ENCODE measurements around the gene OR5AS1. TPM values are rescaled to one million over a fixed set of nuclear protein-coding genes. Genes with fewer than 3 reads are reported as not detected.
"Not testable (repeated sequence)": the region's sequence is repeated elsewhere in the genome, so short reads cannot be mapped to it uniquely, and the experiment has no call there.

The OR5AS1 gene
- total RNA-seq, result not detected in 2 replicates

GRCh38 chr11:56027354-56027753 is at the start of gene OR5AS1:
Gene OR5AS1, plus strand, starts transcription at chr11:56027654. Its CDS starts 2,765 bp downstream, at chr11:56030419.
- Mint-ChIP-seq H3K27me3 (no peaks in the 10 kb centered on the region), H3K36me3 (ENCODE audit: low read depth) (no peaks in the 10 kb centered on the region), H3K9me3 (peaks cover 3% of the 10 kb centered on the region), H3K4me3 (no peak within 1 kb of the TSS), H3K4me1 (no peaks in the 10 kb centered on the region), H3K27ac (no peak within 1 kb of the TSS)
- intact Hi-C loops (cut with micrococcal nuclease), result no loop called here
- DNase-seq, result no peak

DNA sequence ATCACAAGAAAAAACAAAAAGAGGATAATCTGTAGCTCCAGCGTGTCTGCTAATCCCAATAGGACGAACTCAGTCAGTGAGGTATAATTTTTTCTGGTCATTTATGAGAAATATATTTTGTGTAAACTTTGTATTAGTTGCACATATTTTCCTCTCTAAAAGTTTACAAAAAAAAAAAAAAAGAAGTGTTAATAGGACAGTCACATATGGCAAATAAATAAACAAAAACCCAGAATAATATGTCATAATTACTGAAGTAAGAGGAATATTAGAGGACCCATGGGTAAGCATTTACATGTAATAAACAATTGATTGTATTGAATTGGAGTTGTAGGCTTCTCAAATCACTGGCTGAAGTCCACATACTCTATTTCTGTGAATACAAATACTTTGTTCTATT is 32.9 kb upstream of the OR5AS1 start, which contains the start of gene OR5F1:
TSS of gene OR5F1 (minus strand) at position 101 of the 400 bp plus-strand sequence. CDS start at position 101, 0 bp downstream.
- H3K36me3 Mint-ChIP-seq (ENCODE audit: low read depth), result no peaks in the 10 kb centered on the region
- H3K27ac Mint-ChIP-seq, result no peak within 1 kb of the TSS
- intact Hi-C loops (cut with micrococcal nuclease), result no loop called here
- H3K27me3 Mint-ChIP-seq, result no peaks in the 10 kb centered on the region
- DNase-seq, result no peak
- H3K4me1 Mint-ChIP-seq, result no peaks in the 10 kb centered on the region
- peaks cover 6% of the 10 kb centered on the region for H3K9me3 Mint-ChIP-seq
- no peak within 1 kb of the TSS for H3K4me3 Mint-ChIP-seq

DNA sequence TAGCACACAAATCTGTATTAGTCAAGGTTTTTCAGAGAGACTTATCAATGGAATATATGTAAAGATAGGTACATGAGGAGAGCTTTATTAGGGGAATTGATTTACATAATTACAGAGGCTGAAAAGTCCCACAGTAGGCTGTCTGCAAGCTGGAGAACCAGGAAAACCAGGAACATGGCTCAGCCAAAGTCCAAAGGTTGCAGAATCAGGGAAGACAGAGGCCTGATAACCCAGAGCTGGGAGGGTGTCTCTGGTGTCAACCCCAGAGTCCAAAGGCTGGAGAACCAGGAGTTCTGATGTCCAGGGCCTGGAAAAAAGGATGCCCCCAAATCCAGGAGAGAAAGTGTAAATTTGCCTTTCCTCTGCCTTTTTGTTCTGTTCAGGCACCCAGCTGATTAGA is 16.7 kb upstream of the OR5AS1 start:
- Mint-ChIP-seq H3K27ac (no peak overlapping the region), H3K36me3 (ENCODE audit: low read depth) (no peaks in the 10 kb centered on the region)

DNA sequence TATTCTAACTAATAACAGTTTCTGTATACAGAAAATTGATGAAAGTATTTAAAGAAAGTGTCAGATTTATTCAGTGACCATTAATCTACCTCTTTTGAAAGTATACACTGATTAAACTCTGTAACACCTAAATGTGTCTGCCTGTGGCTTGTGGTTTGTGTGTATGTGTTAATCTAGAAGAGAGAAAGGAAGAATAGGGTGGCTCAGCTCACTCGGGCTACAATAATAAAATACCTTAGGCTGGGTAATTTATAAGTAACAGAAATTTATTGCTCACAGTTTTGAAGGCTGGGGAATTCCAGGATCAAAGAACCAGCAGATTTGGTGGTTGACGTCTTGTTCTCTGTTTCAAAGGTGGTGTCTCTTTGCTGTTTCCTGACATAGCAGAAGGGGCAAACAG is 13.6 kb upstream of the OR5AS1 start:
- no peaks in the 10 kb centered on the region for H3K4me1 Mint-ChIP-seq
- H3K9me3 Mint-ChIP-seq, result peaks cover 14% of the 10 kb centered on the region
- H3K36me3 Mint-ChIP-seq (ENCODE audit: low read depth), result no peaks in the 10 kb centered on the region
- H3K4me3 Mint-ChIP-seq, result no peak overlapping the region
- H3K27ac Mint-ChIP-seq, result no peak overlapping the region
- intact Hi-C loops (cut with micrococcal nuclease), result no loop called here
- H3K27me3 Mint-ChIP-seq, result no peaks in the 10 kb centered on the region
- no peak for DNase-seq

More for the DNA sequence above, 16.7 kb upstream of the OR5AS1 start:
- DNase-seq, result no peak
- H3K4me1 Mint-ChIP-seq, result no peaks in the 10 kb centered on the region
- H3K9me3 Mint-ChIP-seq, result peaks cover 15% of the 10 kb centered on the region
- no peaks in the 10 kb centered on the region for H3K27me3 Mint-ChIP-seq
- no peak overlapping the region for H3K4me3 Mint-ChIP-seq
- intact Hi-C loops (cut with micrococcal nuclease), result no loop called here

GRCh38 chr11:56045538-56045937 is 18.1 kb downstream of the OR5AS1 start:
- Mint-ChIP-seq H3K9me3 (peaks cover 10% of the 10 kb centered on the region), H3K27ac (no peak overlapping the region), H3K4me1 (no peaks in the 10 kb centered on the region), H3K4me3 (no peak overlapping the region), H3K36me3 (ENCODE audit: low read depth) (no peaks in the 10 kb centered on the region), H3K27me3 (no peaks in the 10 kb centered on the region)
- intact Hi-C loops (cut with micrococcal nuclease), result no loop called here
- no peak for DNase-seq

- H3K36me3 Mint-ChIP-seq (ENCODE audit: low read depth), result no peaks in the 10 kb centered on the region
- DNase-seq, result no peak
- intact Hi-C loops (cut with micrococcal nuclease), result no loop called here
- H3K27me3 Mint-ChIP-seq, result no peaks in the 10 kb centered on the region
- no peaks in the 10 kb centered on the region for H3K4me1 Mint-ChIP-seq
- no peak overlapping the region for H3K4me3 Mint-ChIP-seq
- H3K9me3 Mint-ChIP-seq, result peaks cover 5% of the 10 kb centered on the region
- H3K27ac Mint-ChIP-seq, result no peak overlapping the region
Observed at GRCh38 chr11:56048480-56048879, 21.0 kb downstream of the OR5AS1 start.

DNA sequence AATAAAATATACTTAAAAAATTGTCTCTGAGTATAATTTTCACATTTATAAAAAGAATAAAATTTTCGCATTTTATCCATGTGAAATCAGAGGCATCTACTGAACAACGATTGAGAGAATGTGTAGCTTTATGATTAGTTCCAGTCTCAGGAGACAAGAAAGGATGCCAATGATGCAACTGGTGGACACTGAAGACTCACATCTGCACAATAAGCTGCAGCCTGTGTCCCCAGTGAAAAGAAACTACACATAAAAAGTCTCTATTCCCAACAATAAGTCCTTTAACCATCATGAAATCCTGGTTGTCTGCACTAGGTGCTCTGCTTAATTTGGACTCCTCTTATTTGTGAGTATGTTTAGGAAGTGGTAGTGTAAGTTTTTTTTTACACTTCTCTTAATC is 22.0 kb downstream of the OR5AS1 start:
- Mint-ChIP-seq H3K27ac (no peak overlapping the region), H3K27me3 (no peaks in the 10 kb centered on the region), H3K4me3 (no peak overlapping the region), H3K36me3 (ENCODE audit: low read depth) (no peaks in the 10 kb centered on the region), H3K9me3 (peaks cover 4% of the 10 kb centered on the region), H3K4me1 (no peaks in the 10 kb centered on the region)
- no peak for DNase-seq
- intact Hi-C loops (cut with micrococcal nuclease), result no loop called here

GRCh38 chr11:56056366-56056765 is 28.9 kb downstream of the OR5AS1 start:
- H3K4me1 Mint-ChIP-seq; H3K9me3 Mint-ChIP-seq; DNase-seq; intact Hi-C loops (cut with micrococcal nuclease); H3K27ac Mint-ChIP-seq; H3K36me3 Mint-ChIP-seq (ENCODE audit: low read depth); H3K4me3 Mint-ChIP-seq; H3K27me3 Mint-ChIP-seq: not testable (repeated sequence)

- H3K9me3 Mint-ChIP-seq, result not testable (repeated sequence)
Observed at GRCh38 chr11:56057661-56058237, 30.3 kb downstream of the OR5AS1 start.

GRCh38 chr11:56058260-56058780 is 30.9 kb downstream of the OR5AS1 start:
- intact Hi-C loops (cut with micrococcal nuclease), result not testable (repeated sequence)

More at GRCh38 chr11:56057661-56058237, 30.3 kb downstream of the OR5AS1 start:
- H3K4me3 Mint-ChIP-seq; H3K36me3 Mint-ChIP-seq (ENCODE audit: low read depth); H3K27me3 Mint-ChIP-seq; DNase-seq; intact Hi-C loops (cut with micrococcal nuclease); H3K4me1 Mint-ChIP-seq; H3K27ac Mint-ChIP-seq: not testable (repeated sequence)

GRCh38 chr11:56066980-56067379 is 39.5 kb downstream of the OR5AS1 start:
- Mint-ChIP-seq H3K27ac (no peak overlapping the region), H3K27me3 (no peaks in the 10 kb centered on the region), H3K36me3 (ENCODE audit: low read depth) (no peaks in the 10 kb centered on the region), H3K4me1 (no peaks in the 10 kb centered on the region), H3K9me3 (peaks cover 4% of the 10 kb centered on the region), H3K4me3 (no peak overlapping the region)
- no peak for DNase-seq
- intact Hi-C loops (cut with micrococcal nuclease), result no loop called here

More at GRCh38 chr11:56058260-56058780, 30.9 kb downstream of the OR5AS1 start:
- H3K36me3 Mint-ChIP-seq (ENCODE audit: low read depth); H3K9me3 Mint-ChIP-seq; H3K27me3 Mint-ChIP-seq; H3K4me3 Mint-ChIP-seq; H3K4me1 Mint-ChIP-seq; DNase-seq; H3K27ac Mint-ChIP-seq: not testable (repeated sequence)

Other genes starting within 250 kb of the OR5AS1 start
- gene OR5D14, start 232.1 kb upstream of the OR5AS1 start, total RNA-seq, result not detected in 2 replicates
- gene OR5L1, start 216.3 kb upstream of the OR5AS1 start, total RNA-seq, result not detected in 2 replicates
- gene OR5D18, start 208.0 kb upstream of the OR5AS1 start, total RNA-seq, result not detected in 2 replicates
- gene OR5L2, start 200.4 kb upstream of the OR5AS1 start, total RNA-seq, result not detected in 2 replicates
- gene OR5D16, start 188.9 kb upstream of the OR5AS1 start, total RNA-seq, result not detected in 2 replicates
- gene TRIM51, start 144.4 kb upstream of the OR5AS1 start, total RNA-seq, result not detected in 2 replicates
- not detected in 2 replicates for gene OR5W2, start 113.1 kb upstream of the OR5AS1 start, total RNA-seq
- not detected in 2 replicates for gene OR5I1, start 91.3 kb upstream of the OR5AS1 start, total RNA-seq
- gene OR10AG1, start 57.7 kb upstream of the OR5AS1 start, total RNA-seq, result not detected in 2 replicates
- not detected in 2 replicates for gene OR5F1, start 33.0 kb upstream of the OR5AS1 start, total RNA-seq
- gene OR8I2, start 65.7 kb downstream of the OR5AS1 start, total RNA-seq, result not detected in 2 replicates
- gene OR8H2, start 76.0 kb downstream of the OR5AS1 start, total RNA-seq, result not detected in 2 replicates
- gene OR8H3, start 94.7 kb downstream of the OR5AS1 start, total RNA-seq, result not detected in 2 replicates
- not detected in 2 replicates for gene OR8J3, start 112.5 kb downstream of the OR5AS1 start, total RNA-seq
- not detected in 2 replicates for gene OR8K5, start 132.7 kb downstream of the OR5AS1 start, total RNA-seq
- gene OR5J2, start 149.0 kb downstream of the OR5AS1 start, total RNA-seq, result not detected in 2 replicates
- not detected in 2 replicates for gene OR5T2, start 206.6 kb downstream of the OR5AS1 start, total RNA-seq
- not detected in 2 replicates for gene OR5T3, start 224.6 kb downstream of the OR5AS1 start, total RNA-seq
- gene OR5T1, start 246.5 kb downstream of the OR5AS1 start, total RNA-seq, result not detected in 2 replicates